HepG2 (cell line): ENCODE results near the gene TAL2. TPM values are rescaled to one million over a fixed set of nuclear protein-coding genes. Genes with fewer than 3 reads are reported as not detected.

Experiments used
- ATAC-seq: fragments of 200-7000 bp; cut with Tn5 transposase; 3 replicates; pipeline ENCODE4 v1.9.1; 2020; ENCODE audit warnings: mild to moderate bottlenecking, moderate library complexity
- Bru-seq: library from RNA; stranded (reverse); fragments of 400-500 nt; gene quantifications from one replicate; lab custom pipeline; 2021; lab: Mats Ljungman, UMichigan
- BruChase-seq, 2 experiments: library from RNA; stranded (reverse); fragments of 400-500 nt; gene quantifications; one replicate each; lab custom pipeline; 2021; lab: Mats Ljungman, UMichigan
- BruUV-seq: library from RNA; stranded (reverse); fragments of 400-500 nt; replicated peaks from 2 replicates; lab custom pipeline; 2021; lab: Mats Ljungman, UMichigan
- CTCF ChIA-PET: fragments of 300-600 bp; formaldehyde crosslinking; extraction: SDS; loops from one replicate; lab custom pipeline; 2021; ENCODE audit warnings: low total read pairs, inconsistent platforms, low intra/inter-chr PET ratio; lab: Yijun Ruan, JAX
- POLR2A ChIA-PET: fragments of 350-600 bp; sonication (Branson Sonifier 250); formaldehyde crosslinking; loops from one replicate; lab custom pipeline; 2020; ENCODE audit warnings: antibody characterized with exemption, inconsistent platforms; lab: Yijun Ruan, JAX
- DNase-seq: peaks from one replicate; pipeline ENCODE4 v3.0.0-alpha.2; 2015; ENCODE audit warnings: low spot score
- FAIRE-seq: peaks from 3 replicates; lab custom pipeline; 2011; peaks lifted over from hg19 to GRCh38; lab: Jason Lieb, UNC
- H2AFZ ChIP-seq: one replicate; pipeline ENCODE4 v1.6.1; 2011; ENCODE audit warnings: low read length, inconsistent platforms
- H3K27ac ChIP-seq: fragments of 300-600 bp; 3 replicates; pipeline ENCODE4 v1.8.0; 2011; ENCODE audit warnings: mixed run types, mild to moderate bottlenecking, mixed read lengths, low read length, inconsistent platforms; ENCODE audit not compliant: insufficient read depth; ENCODE audit errors: extremely low read length
- H3K27me3 ChIP-seq, 2 experiments: fragments of 200-600 bp in 1 of 2; 2 replicates in 1 of 2; 3 replicates in 1 of 2; pipeline versions ENCODE4 v1.6.0 to v1.8.0; 2011; ENCODE audit warnings: low read length in 2 of 2, mild to moderate bottlenecking in 2 of 2, moderate library complexity in 2 of 2, inconsistent platforms in 1 of 2; ENCODE audit not compliant: insufficient read depth in 2 of 2, control insufficient read depth in 1 of 2
- H3K36me3 ChIP-seq, 2 experiments: fragments of 200-600 bp in 1 of 2; replicated peaks in 1 of 2; 2 replicates in 1 of 2; 3 replicates in 1 of 2; pipeline versions ENCODE4 v1.5.1 to v1.8.0; 2011; ENCODE audit warnings: low read length in 2 of 2, inconsistent platforms in 1 of 2; ENCODE audit not compliant: insufficient read depth in 2 of 2, control insufficient read depth in 1 of 2
- H3K4me1 ChIP-seq: 2 replicates; pipeline ENCODE4 v1.5.1; 2012; ENCODE audit warnings: low read length, inconsistent platforms; ENCODE audit not compliant: insufficient read depth
- H3K4me2 ChIP-seq: 2 replicates; pipeline ENCODE4 v1.6.0; 2011; ENCODE audit warnings: low read depth, low read length, inconsistent platforms
- H3K4me3 ChIP-seq, 3 experiments: fragments of 200-600 bp in 1 of 3; sonication (generic), shearing (Covaris generic) in 1 of 3; replicated peaks in 1 of 3; 2 replicates each; pipeline ENCODE4 v1.5.1; 2011 to 2016; ENCODE audit warnings: low read length in 3 of 3, inconsistent platforms in 2 of 3, low read depth in 2 of 3, mild to moderate bottlenecking in 2 of 3, control low read depth in 1 of 3, mixed read lengths in 1 of 3; ENCODE audit not compliant: insufficient read depth in 1 of 3
- H3K79me2 ChIP-seq: one replicate; pipeline ENCODE4 v1.6.1; 2011; ENCODE audit warnings: low read length, inconsistent platforms; ENCODE audit not compliant: insufficient read depth
- H3K9ac ChIP-seq: 2 replicates; pipeline ENCODE4 v1.6.0; 2011; ENCODE audit warnings: mild to moderate bottlenecking, low read depth, low read length, inconsistent platforms; ENCODE audit not compliant: insufficient read depth
- H3K9me3 ChIP-seq: 2 replicates; pipeline ENCODE4 v1.5.1; 2012; ENCODE audit warnings: mild to moderate bottlenecking, low read length
- H4K20me1 ChIP-seq: 2 replicates; pipeline ENCODE4 v1.6.0; 2011; ENCODE audit warnings: inconsistent platforms, mild to moderate bottlenecking, low read length, moderate library complexity; ENCODE audit not compliant: insufficient read depth
- CCAR2 ChIP-seq: fragments of 200-400 bp; formaldehyde crosslinking; optimal IDR thresholded peaks from 2 replicates; pipeline ENCODE3; 2018; ENCODE audit warnings: low read depth, mild to moderate bottlenecking, low read length, moderate library complexity
- EZH2 ChIP-seq: conservative IDR thresholded peaks from 2 replicates; pipeline ENCODE4 v1.6.1; 2012; ENCODE audit warnings: mild to moderate bottlenecking, low read depth, low read length, moderate library complexity
- FOXA1 ChIP-seq, 2 experiments: fragments of 450-650 bp in 1 of 2; sonication (generic) in 1 of 2; formaldehyde crosslinking in 1 of 2; IDR thresholded peaks; 2 replicates each; pipeline versions ENCODE4 v1.4.0 to v1.6.1; 2016 to 2020; ENCODE audit warnings: missing genetic modification reagents in 1 of 2
- MZF1 ChIP-seq: sonication (generic); formaldehyde crosslinking; IDR thresholded peaks from 2 replicates; pipeline ENCODE4 v1.8.1; 2023; ENCODE audit warnings: mild to moderate bottlenecking, missing genetic modification reagents, borderline replicate concordance
- ZNF720 ChIP-seq: sonication (generic); formaldehyde crosslinking; IDR thresholded peaks from 2 replicates; pipeline ENCODE4 v1.4.0; 2020; ENCODE audit warnings: missing genetic modification reagents
- whole genome bisulfite sequencing: methylation state at CpG from one replicate; pipeline ENCODE4 v1.1.6; 2017; ENCODE audit warnings: low lambda C conversion rate; 5-methylcytosine and 5-hydroxymethylcytosine counted together
- in situ Hi-C: cut with HindIII; loops from 2 replicates; pipeline ENCODE4 v1.10.0; 2017; ENCODE audit warnings: low pct_unique_long_range_greater_than_20kb; ENCODE audit not compliant: extremely low pct_ligation_motif_present
- intact Hi-C: fragments of 100-400 bp; cut with micrococcal nuclease; formaldehyde crosslinking; loops from one replicate; pipeline ENCODE4 v1.10.0; 2022; ENCODE audit not compliant: unreplicated experiment
- long read RNA-seq, 2 experiments: library from RNA in 1 of 2; library from polyadenylated mRNA in 1 of 2; stranded (forward) in 1 of 2; unstranded in 1 of 2; transcript quantifications; one replicate each; pipeline ENCODE4 v2.0.0, GENCODE V29; 2019 to 2022
- polyA minus RNA-seq, 3 experiments: library from RNA; depleted of rRNA, polyadenylated mRNA; stranded (reverse); fragments of >200 nt; gene quantifications; 2 replicates each; pipeline ENCODE4 v1.2.3, GENCODE V29; 2011; ENCODE audit warnings: low replicate concordance in 1 of 3
- polyA plus RNA-seq, 8 experiments: library from polyadenylated mRNA; depleted of rRNA in 3 of 8; stranded (reverse) in 7 of 8; unstranded in 1 of 8; fragments of >200 nt; fragmentation: Illumina TruSeq in 4 of 8; extraction: Trizol in 4 of 8; gene quantifications; 2 replicates each; pipeline versions ENCODE4 v1.2.1 to v1.2.3, GENCODE V29; 2011 to 2016; ENCODE audit warnings: low read depth in 4 of 8, missing spikeins in 1 of 8, mixed read lengths in 1 of 8; ENCODE audit not compliant: insufficient read depth in 1 of 8
- total RNA-seq, 5 experiments: library from RNA; depleted of rRNA; stranded (reverse); fragments of >200 nt; fragmentation: Illumina TruSeq; extraction: Trizol; gene quantifications; 2 replicates each; pipeline ENCODE4 v1.2.3, GENCODE V29; 2016; ENCODE audit warnings: low read depth in 1 of 5
- TF ChIP-seq, protein P1 (sequence below): sonication (generic); formaldehyde crosslinking; IDR thresholded peaks from 2 replicates; pipeline ENCODE4 v1.4.0; 2020; ENCODE audit warnings: missing genetic modification reagents, borderline replicate concordance
- TF ChIP-seq, protein P2 (sequence below): sonication (generic); formaldehyde crosslinking; IDR thresholded peaks from 2 replicates; pipeline ENCODE4 v1.8.0; 2022; ENCODE audit warnings: mild to moderate bottlenecking, missing genetic modification reagents, moderate library complexity
- TF ChIP-seq, protein P3 (sequence below): sonication (generic); formaldehyde crosslinking; IDR thresholded peaks from 2 replicates; pipeline ENCODE4 v1.4.0; 2020; ENCODE audit warnings: missing genetic modification reagents, low read depth, mild to moderate bottlenecking, borderline replicate concordance

TAL2 gene
- total RNA-seq (2016; rRNA removed; fragmentation: Illumina TruSeq; extraction: Trizol) = not detected in 2 replicates
- not detected in 2 replicates for total RNA-seq (2016; cell fraction: cytosol; rRNA removed; fragmentation: Illumina TruSeq; extraction: Trizol; ENCODE audit: low read depth)
- not detected in 2 replicates for total RNA-seq (2016; cell fraction: insoluble cytoplasmic fraction; rRNA removed; fragmentation: Illumina TruSeq; extraction: Trizol)
- total RNA-seq (2016; cell fraction: membrane; rRNA removed; fragmentation: Illumina TruSeq; extraction: Trizol) = not detected in 2 replicates
- not detected in 2 replicates for total RNA-seq (2016; cell fraction: nucleus; rRNA removed; fragmentation: Illumina TruSeq; extraction: Trizol)
- 0.22 TPM in 1 of 2 replicates, not detected in the other for polyA plus RNA-seq (2011; rRNA removed)
- polyA plus RNA-seq (2011; cell fraction: cytosol; rRNA removed) = not detected in 2 replicates
- polyA plus RNA-seq (2011; cell fraction: nucleus; rRNA removed) = 0.26 TPM in 1 of 2 replicates, not detected in the other
- not detected in 2 replicates for polyA plus RNA-seq (2012)
- not detected in 2 replicates for polyA plus RNA-seq (2016; cell fraction: cytosol; fragmentation: Illumina TruSeq; extraction: Trizol; ENCODE audit: low read depth)
- polyA plus RNA-seq (2016; cell fraction: insoluble cytoplasmic fraction; fragmentation: Illumina TruSeq; extraction: Trizol; ENCODE audit: low read depth) = not detected in 2 replicates
- polyA plus RNA-seq (2016; cell fraction: membrane; fragmentation: Illumina TruSeq; extraction: Trizol; ENCODE audit: low read depth) = not detected in 2 replicates
- polyA plus RNA-seq (2016; cell fraction: nucleus; fragmentation: Illumina TruSeq; extraction: Trizol; ENCODE audit: insufficient read depth, low read depth) = not detected in 2 replicates
- polyA minus RNA-seq (2011; rRNA and poly(A)+ RNA removed; ENCODE audit: low replicate concordance) = not detected in 2 replicates
- polyA minus RNA-seq (2011; cell fraction: cytosol; rRNA and poly(A)+ RNA removed) = not detected in 2 replicates
- polyA minus RNA-seq (2011; cell fraction: nucleus; rRNA and poly(A)+ RNA removed) = not detected in 2 replicates
- not detected for Bru-seq, nascent RNA
- BruChase-seq, experiment 1, labeled RNA remaining after a 6-hour chase = percentile 42 among the genes with signal in this experiment
- not detected for BruChase-seq, experiment 2, labeled RNA remaining after a 2-hour chase
- long read RNA-seq, experiment 1 = 0 reads
- long read RNA-seq, experiment 2 = 0 reads

DNA sequence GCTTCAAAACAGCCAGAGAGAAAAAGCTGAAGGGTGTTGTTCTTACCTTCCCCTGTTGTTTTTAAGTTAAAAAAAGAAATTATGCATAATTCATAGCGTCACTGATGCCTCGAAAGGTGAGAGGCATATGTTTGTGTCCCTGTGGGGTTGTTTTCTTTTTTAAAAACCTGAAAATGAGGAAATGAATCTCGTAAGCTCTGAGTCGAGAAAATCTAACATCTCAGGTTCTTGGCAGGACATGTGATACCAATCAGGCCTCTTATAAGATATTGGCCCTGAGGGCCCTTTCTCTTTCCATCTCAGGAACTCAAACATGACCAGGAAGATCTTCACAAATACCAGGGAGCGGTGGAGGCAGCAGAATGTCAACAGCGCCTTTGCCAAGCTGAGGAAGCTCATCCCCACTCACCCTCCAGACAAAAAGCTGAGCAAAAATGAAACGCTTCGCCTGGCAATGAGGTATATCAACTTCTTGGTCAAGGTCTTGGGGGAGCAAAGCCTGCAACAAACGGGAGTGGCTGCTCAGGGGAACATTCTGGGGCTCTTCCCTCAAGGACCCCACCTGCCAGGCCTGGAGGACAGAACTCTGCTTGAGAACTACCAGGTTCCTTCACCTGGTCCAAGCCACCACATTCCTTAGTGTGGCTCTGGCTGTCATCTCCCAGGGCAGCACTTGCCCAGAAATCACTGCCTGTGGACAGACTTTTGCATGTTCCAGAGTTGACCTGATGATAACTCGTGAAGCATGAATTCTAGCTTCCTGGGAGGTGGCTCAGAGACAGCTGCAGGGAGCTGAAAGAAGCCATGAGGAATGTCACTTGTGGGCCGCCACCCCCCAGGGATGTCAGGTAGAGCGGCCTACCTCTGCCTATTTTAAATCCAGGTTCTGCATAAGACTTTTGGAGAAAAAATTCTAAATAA is at the start of gene TAL2:
Gene TAL2 (plus strand): TSS at position 274 of the 921 bp plus-strand sequence. CDS start 40 bp downstream, at position 314.
- no peaks in the 10 kb centered on the region for H4K20me1 ChIP-seq
- no peaks in the 10 kb centered on the region for H3K9me3 ChIP-seq
- intact Hi-C loops (no loop called here), in situ Hi-C loops (no loop called here)
- no peak within 1 kb of the TSS for H3K4me3 ChIP-seq
- peaks cover under 1% of the 10 kb centered on the region; the same call in 1 of the 2 replicates for H3K4me1 ChIP-seq
- BruUV-seq = no TSS peak
- H3K9ac ChIP-seq = no peak within 1 kb of the TSS
- ChIA-PET CTCF (no interaction called here), POLR2A (no interaction called here)
- 37% methylated on average over 12 of the region's 12 CpGs for WGBS
- no peaks in the 10 kb centered on the region for H3K36me3 ChIP-seq
- H3K4me2 ChIP-seq = no peak within 1 kb of the TSS
- peaks cover 0 to 13% of the 10 kb centered on the region in 2 experiments; a peak in 3 of 5 replicates for H3K27me3 ChIP-seq
- no peak within 1 kb of the TSS for H3K27ac ChIP-seq
- H3K79me2 ChIP-seq = no peaks in the 10 kb centered on the region
- FAIRE-seq = no peak
- ATAC-seq = no peak
- no peak within 1 kb of the TSS for H2AFZ ChIP-seq
- no peak for DNase-seq
- TF ChIP-seq, protein P1, sequence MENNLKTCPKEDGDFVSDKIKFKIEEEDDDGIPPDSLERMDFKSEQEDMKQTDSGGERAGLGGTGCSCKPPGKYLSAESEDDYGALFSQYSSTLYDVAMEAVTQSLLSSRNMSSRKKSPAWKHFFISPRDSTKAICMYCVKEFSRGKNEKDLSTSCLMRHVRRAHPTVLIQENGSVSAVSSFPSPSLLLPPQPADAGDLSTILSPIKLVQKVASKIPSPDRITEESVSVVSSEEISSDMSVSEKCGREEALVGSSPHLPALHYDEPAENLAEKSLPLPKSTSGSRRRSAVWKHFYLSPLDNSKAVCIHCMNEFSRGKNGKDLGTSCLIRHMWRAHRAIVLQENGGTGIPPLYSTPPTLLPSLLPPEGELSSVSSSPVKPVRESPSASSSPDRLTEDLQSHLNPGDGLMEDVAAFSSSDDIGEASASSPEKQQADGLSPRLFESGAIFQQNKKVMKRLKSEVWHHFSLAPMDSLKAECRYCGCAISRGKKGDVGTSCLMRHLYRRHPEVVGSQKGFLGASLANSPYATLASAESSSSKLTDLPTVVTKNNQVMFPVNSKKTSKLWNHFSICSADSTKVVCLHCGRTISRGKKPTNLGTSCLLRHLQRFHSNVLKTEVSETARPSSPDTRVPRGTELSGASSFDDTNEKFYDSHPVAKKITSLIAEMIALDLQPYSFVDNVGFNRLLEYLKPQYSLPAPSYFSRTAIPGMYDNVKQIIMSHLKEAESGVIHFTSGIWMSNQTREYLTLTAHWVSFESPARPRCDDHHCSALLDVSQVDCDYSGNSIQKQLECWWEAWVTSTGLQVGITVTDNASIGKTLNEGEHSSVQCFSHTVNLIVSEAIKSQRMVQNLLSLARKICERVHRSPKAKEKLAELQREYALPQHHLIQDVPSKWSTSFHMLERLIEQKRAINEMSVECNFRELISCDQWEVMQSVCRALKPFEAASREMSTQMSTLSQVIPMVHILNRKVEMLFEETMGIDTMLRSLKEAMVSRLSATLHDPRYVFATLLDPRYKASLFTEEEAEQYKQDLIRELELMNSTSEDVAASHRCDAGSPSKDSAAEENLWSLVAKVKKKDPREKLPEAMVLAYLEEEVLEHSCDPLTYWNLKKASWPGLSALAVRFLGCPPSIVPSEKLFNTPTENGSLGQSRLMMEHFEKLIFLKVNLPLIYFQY (CRISPR knock-in tag) = no peak
- TF ChIP-seq, protein P2, sequence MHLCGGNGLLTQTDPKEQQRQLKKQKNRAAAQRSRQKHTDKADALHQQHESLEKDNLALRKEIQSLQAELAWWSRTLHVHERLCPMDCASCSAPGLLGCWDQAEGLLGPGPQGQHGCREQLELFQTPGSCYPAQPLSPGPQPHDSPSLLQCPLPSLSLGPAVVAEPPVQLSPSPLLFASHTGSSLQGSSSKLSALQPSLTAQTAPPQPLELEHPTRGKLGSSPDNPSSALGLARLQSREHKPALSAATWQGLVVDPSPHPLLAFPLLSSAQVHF (CRISPR knock-in tag) = no peak
- TF ChIP-seq EZH2 (no peak), ZNF720 (no peak), FOXA1 (IDR thresholded peaks at IDR 0.05) (no peak), FOXA1 (CRISPR knock-in tag; IDR thresholded peaks at IDR 0.05) (no peak), CCAR2 (no peak), MZF1 (CRISPR knock-in tag) (no peak)
- TF ChIP-seq, protein P3, sequence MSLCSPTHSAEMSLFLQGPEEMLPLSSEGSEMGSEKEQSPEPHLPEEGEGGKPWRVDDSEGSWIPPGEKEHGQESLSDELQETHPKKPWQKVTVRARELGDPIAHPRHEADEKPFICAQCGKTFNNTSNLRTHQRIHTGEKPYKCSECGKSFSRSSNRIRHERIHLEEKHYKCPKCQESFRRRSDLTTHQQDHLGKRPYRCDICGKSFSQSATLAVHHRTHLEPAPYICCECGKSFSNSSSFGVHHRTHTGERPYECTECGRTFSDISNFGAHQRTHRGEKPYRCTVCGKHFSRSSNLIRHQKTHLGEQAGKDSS (CRISPR knock-in tag) = no peak
